ENCODE results near the gene RAB35. TPM values are rescaled to one million over a fixed set of nuclear protein-coding genes. Genes with fewer than 3 reads are reported as not detected.

RAB35 gene
- total RNA-seq, 1 experiment from 2014 or later, result 57.1 TPM

DNA sequence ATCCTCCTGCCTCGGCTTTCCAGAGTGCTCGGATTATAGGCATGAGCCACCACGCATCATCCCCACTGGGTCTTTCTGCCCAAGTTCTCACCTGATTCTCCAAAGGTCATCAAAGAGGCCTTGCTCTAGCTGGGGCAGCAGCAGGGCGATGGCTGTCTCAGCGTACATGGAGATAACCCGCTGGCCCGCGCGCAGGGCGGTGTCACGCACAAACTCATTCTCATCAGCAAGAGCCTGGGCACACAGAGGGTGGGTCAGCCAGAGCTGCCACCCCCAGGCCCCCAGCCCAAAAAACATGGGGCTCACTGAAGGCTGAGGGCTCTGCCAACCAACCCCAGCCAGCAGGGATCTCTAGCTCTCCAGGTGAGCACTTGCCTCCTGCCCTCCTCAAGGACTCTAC lies 27.7 kb upstream of the RAB35 start:
- no peaks in the 10 kb centered on the region for H3K9me2 ChIP-seq (ENCODE audit: insufficient read depth)
- intact Hi-C loops (cut with micrococcal nuclease), result no loop called here
- no peak for DNase-seq (ENCODE audit: low read depth, low spot score)
- H2AFZ ChIP-seq (ENCODE audit: low read depth, low read length, poor library complexity, severe bottlenecking), result no peak overlapping the region
- ChIA-PET CTCF (no interaction called here), POLR2A (no interaction called here), RAD21 (ENCODE audit: low non-redundant PET in 1 of 2, low total read pairs in 2 of 2, uncharacterized antibody in 2 of 2, unreplicated experiment in 2 of 2) (no interaction called here)
- no peak for ATAC-seq
- H3K4me2 ChIP-seq (ENCODE audit: low read length), result no peak overlapping the region
- TF ChIP-seq, protein P1, sequence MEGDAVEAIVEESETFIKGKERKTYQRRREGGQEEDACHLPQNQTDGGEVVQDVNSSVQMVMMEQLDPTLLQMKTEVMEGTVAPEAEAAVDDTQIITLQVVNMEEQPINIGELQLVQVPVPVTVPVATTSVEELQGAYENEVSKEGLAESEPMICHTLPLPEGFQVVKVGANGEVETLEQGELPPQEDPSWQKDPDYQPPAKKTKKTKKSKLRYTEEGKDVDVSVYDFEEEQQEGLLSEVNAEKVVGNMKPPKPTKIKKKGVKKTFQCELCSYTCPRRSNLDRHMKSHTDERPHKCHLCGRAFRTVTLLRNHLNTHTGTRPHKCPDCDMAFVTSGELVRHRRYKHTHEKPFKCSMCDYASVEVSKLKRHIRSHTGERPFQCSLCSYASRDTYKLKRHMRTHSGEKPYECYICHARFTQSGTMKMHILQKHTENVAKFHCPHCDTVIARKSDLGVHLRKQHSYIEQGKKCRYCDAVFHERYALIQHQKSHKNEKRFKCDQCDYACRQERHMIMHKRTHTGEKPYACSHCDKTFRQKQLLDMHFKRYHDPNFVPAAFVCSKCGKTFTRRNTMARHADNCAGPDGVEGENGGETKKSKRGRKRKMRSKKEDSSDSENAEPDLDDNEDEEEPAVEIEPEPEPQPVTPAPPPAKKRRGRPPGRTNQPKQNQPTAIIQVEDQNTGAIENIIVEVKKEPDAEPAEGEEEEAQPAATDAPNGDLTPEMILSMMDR (IDR thresholded peaks at IDR 0.05 in 2 of 3, conservative IDR thresholded peaks at IDR 0.05 in 1 of 3; ENCODE audit: borderline replicate concordance in 1 of 3, insufficient read depth in 1 of 3, low read depth in 2 of 3, low read length in 2 of 3), result no peak
- TF ChIP-seq ZFX (IDR thresholded peaks at IDR 0.05) (no peak), EGR1 (IDR thresholded peaks at IDR 0.05; ENCODE audit: low read depth) (no peak), EZH2phosphoT487 (IDR thresholded peaks at IDR 0.05; ENCODE audit: borderline replicate concordance) (no peak), JUND (IDR thresholded peaks at IDR 0.05) (no peak), CEBPB (IDR thresholded peaks at IDR 0.05; ENCODE audit: low read depth) (no peak), POLR2A (IDR thresholded peaks at IDR 0.05; ENCODE audit: borderline replicate concordance, extremely low read depth, insufficient read depth, insufficient read length) (no peak), POLR2AphosphoS5 (IDR thresholded peaks at IDR 0.05; ENCODE audit: low read depth, low read length) (no peak), SIN3A (IDR thresholded peaks at IDR 0.05; ENCODE audit: low read depth) (no peak), SP1 (IDR thresholded peaks at IDR 0.05; ENCODE audit: low read depth) (no peak)
- TF ChIP-seq, protein P2, sequence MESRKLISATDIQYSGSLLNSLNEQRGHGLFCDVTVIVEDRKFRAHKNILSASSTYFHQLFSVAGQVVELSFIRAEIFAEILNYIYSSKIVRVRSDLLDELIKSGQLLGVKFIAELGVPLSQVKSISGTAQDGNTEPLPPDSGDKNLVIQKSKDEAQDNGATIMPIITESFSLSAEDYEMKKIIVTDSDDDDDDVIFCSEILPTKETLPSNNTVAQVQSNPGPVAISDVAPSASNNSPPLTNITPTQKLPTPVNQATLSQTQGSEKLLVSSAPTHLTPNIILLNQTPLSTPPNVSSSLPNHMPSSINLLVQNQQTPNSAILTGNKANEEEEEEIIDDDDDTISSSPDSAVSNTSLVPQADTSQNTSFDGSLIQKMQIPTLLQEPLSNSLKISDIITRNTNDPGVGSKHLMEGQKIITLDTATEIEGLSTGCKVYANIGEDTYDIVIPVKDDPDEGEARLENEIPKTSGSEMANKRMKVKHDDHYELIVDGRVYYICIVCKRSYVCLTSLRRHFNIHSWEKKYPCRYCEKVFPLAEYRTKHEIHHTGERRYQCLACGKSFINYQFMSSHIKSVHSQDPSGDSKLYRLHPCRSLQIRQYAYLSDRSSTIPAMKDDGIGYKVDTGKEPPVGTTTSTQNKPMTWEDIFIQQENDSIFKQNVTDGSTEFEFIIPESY (IDR thresholded peaks at IDR 0.05; ENCODE audit: extremely low read depth, insufficient replicate concordance, low read length), result no peak
- TF ChIP-seq, protein P3, sequence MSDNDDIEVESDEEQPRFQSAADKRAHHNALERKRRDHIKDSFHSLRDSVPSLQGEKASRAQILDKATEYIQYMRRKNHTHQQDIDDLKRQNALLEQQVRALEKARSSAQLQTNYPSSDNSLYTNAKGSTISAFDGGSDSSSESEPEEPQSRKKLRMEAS (IDR thresholded peaks at IDR 0.05), result no peak
- no peak overlapping the region for H3K9ac ChIP-seq (ENCODE audit: low read length)
- H4K20me1 ChIP-seq (ENCODE audit: insufficient read depth), result no peaks in the 10 kb centered on the region
- H3K4me3 ChIP-seq (replicated peaks in 1 of 2; ENCODE audit: low read depth in 1 of 2, low read length in 2 of 2), result no peak overlapping the region
- no peaks in the 10 kb centered on the region; the same call in 1 of the 2 replicates for H3K79me2 ChIP-seq (ENCODE audit: insufficient read depth, low read length)
- H3K36me3 ChIP-seq (ENCODE audit: control insufficient read depth in 1 of 2, insufficient read depth in 2 of 2, low read length in 2 of 2), result peaks cover 74 to 82% of the 10 kb centered on the region in 2 experiments
- H3K27me3 ChIP-seq (ENCODE audit: insufficient read depth, low read length), result no peaks in the 10 kb centered on the region
- no peaks in the 10 kb centered on the region for H3K9me3 ChIP-seq (ENCODE audit: control insufficient read depth in 1 of 2, insufficient read depth in 1 of 2, low read depth in 1 of 2, low read length in 2 of 2)
- BruUV-seq (replicated peaks), result no TSS peak
- no peaks in the 10 kb centered on the region for H3K4me1 ChIP-seq (ENCODE audit: control insufficient read depth in 1 of 2, insufficient read depth in 2 of 2, low read length in 2 of 2)
- no peak overlapping the region for H3K27ac ChIP-seq (ENCODE audit: low read depth, low read length)
